Smooth muscle cell of bladder (primary cell): ENCODE results near the gene GPR173. TPM values are rescaled to one million over a fixed set of nuclear protein-coding genes. Genes with fewer than 3 reads are reported as not detected.

Source experiments
- total RNA-seq: library from RNA; depleted of rRNA; stranded (reverse); fragments of >200 nt; gene quantifications from 2 replicates; pipeline ENCODE4 v1.2.3, GENCODE V29; 2014

GPR173 gene
- 1.6 and 1.7 TPM in 2 replicates for total RNA-seq

GRCh38 chrX:53048169-53049126 is at the start of gene GPR173:
GPR173 (plus strand) TSS chrX:53048789; CDS start chrX:53076622, 27,833 bp downstream.

DNA sequence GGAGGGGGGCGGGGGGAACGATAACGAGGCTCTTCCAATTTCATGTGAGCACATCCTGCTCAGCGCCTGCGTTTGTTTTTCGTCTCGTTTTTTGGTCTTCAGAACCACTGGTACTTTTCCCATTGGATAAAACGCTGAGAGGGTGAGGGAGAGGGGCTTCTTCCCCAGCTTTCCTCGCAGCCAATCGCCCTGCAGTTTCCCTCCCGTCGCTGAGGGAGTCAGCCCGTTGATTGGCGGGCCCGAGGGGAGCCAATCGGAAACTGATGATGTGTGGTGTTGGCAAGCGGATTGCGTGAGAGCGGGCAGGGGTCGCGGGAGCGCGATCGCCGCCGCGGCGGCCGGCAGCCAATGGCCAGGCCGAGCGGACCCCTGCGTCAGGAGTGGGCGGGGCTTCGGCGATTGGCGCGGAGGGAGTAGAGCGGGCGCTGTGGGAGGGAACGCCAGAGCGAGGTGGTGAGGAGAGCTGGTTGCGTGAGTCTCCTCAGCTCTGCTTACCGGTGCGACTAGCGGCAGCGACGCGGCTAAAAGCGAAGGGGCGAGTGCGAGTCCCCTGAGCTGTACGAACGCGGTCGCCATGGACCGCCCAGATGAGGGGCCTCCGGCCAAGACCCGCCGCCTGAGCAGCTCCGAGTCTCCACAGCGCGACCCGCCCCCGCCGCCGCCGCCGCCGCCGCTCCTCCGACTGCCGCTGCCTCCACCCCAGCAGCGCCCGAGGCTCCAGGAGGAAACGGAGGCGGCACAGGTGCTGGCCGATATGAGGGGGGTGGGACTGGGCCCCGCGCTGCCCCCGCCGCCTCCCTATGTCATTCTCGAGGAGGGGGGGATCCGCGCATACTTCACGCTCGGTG is 33.6 kb downstream of the GPR173 start, which contains the start of gene TSPYL2:
Gene TSPYL2, plus strand, starts transcription at position 443 of the 848 bp plus-strand sequence. Its CDS starts 132 bp downstream, at position 575.

GRCh38 chrX:53093748-53094581 is 45.4 kb downstream of the GPR173 start, which contains the start of gene KANTR:
KANTR (plus strand) TSS chrX:53094142; CDS start chrX:53124273, 30,131 bp downstream.

Other genes starting within 250 kb of the GPR173 start
- not detected in 2 replicates for gene XAGE5, start 237.5 kb upstream of the GPR173 start, total RNA-seq
- gene XAGE3, start 180.7 kb upstream of the GPR173 start, total RNA-seq, result not detected in 2 replicates
- gene FAM156B, start 151.5 kb upstream of the GPR173 start, total RNA-seq, result 12.1 and 12.9 TPM in 2 replicates
- gene FAM156A, start 90.3 kb upstream of the GPR173 start, total RNA-seq, result 8.8 and 14.5 TPM in 2 replicates
- 23.7 and 24.7 TPM in 2 replicates for gene TSPYL2, start 33.6 kb downstream of the GPR173 start, total RNA-seq
- gene KANTR, start 45.4 kb downstream of the GPR173 start, total RNA-seq, result 7.5 and 8.5 TPM in 2 replicates
- 63.4 and 81.4 TPM in 2 replicates for gene KDM5C, start 176.4 kb downstream of the GPR173 start, total RNA-seq
- 5.1 and 7.4 TPM in 2 replicates for gene IQSEC2, start 232.8 kb downstream of the GPR173 start, total RNA-seq